Measurements from ENCODE around the gene TTC12.
A peak's percentile ranks its signal among the peaks of the same experiment; 100 is the strongest.

TTC12 gene

DNA sequence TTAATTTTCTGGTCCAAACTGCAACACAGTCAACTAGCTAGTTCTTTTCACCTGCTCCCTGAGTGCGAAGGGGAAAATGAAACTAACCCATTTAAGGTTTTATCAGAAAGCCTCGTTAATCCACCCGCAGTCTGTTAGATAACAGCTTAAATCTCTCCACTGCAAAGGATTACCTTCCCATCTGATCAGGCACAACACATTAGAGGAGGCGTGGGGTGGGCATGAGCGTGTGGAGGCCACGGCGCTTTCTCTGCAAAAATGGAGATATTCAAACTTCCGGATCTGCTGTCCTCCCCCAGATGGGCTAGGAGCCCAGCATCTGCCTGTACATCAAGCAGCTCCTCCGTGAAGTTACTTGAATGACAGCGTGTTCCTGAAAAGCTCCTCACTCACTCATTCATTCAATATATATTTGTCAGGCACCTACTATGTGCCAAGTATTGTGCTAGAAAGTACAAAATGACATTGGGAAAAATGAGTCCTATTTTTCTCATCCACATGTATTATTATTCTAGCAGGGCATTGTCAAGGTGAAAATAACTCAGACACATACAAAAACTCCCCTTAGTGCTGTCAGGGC, 59.7 kb downstream of the TTC12 start:
- DNase-seq (ENCODE audit: low spot score) = no peak

DNA sequence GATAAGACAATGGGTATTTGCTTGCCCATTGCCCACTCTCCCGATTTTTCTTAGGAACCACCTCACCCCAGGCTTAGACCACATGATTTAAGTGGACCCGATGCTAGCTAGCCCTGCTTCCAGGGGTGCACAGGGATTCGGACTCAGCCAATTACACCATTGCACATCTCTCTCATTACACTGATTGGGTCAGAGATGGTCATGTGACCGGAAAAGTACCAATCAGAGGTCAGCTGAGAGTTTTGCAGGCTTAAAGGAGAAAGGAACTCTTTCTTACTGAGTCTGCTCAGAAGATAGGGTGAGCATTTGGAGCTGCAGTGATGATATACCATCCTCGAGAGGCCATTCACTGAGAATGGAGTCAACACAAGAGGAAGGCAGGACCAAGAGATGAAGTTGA, 61.0 kb downstream of the TTC12 start:
- no peak for DNase-seq (ENCODE audit: low spot score)

DNA sequence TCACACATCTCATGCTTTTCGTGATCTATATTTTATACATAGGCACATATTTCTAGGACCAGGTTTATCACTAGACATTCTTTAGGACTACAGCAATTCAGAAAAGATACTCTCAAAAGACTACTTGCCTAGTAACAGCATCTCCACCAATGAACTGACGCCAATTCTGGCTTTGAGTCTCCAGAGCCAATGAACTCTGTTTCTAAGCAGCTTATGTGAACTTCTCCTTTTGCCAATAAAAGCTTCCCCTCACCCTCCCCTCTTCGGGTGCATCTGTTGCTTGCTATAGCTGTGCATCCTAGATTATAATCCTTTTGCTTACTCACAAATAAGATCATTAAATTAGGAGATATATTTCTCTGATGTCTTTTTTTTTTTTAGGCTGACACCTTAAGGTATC, 61.8 kb downstream of the TTC12 start:
- DNase-seq (ENCODE audit: low spot score) = no peak

DNA sequence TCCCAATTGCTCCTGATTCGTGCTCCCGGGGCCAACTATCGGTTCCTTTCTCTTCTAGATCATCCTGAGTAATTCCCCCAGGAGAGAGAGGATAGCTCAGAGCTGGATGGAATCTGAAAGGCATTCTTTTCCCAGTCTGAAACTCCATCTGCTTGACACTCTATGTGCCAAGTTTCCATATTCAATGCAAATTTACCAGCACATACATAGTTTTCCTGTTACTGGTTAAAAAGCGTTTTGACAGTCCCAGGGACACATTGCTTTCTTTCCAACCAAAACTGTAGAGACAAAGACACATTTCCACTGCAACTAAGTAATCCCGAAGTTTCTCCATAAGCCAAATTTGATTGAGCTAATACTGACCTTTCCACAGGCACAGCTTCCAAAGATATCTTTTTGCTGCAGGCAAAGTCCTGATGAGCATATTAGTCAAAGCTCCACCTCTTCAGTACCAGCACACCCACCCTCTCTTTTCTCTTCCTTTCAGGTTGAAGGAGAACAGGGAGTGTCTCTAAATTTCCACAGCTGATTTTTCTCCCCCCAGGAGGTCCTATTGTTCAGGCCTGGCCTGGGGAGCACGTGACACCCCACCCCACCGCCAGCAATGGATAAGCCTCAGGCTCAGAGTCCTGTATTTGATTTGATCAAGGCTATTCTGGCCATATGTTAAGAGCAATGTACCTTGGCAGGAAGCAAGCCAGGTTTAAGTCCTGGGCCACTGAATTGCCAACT, 63.5 kb downstream of the TTC12 start:
- DNase-seq (ENCODE audit: low spot score) = no peak

DNA sequence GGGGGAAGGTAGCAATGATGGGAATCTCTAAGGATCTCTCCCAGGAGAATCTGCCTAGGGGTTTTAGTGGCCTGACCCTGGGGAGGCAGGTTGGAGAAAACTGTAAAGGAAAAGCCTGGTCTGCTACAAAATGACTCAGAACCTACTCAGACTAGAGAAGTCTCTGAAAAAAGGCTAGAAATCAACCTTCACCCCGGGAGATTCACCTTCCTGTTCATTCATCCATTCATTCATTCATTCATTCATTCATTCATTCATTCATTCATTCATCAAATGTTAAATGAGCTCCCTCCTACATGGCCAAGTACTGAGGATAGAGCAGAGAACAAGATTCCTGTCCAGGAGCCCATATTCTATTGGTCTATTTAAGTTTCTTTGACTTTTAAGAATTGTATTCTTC, 64.3 kb downstream of the TTC12 start:
- DNase-seq (ENCODE audit: low spot score) = no peak

DNA sequence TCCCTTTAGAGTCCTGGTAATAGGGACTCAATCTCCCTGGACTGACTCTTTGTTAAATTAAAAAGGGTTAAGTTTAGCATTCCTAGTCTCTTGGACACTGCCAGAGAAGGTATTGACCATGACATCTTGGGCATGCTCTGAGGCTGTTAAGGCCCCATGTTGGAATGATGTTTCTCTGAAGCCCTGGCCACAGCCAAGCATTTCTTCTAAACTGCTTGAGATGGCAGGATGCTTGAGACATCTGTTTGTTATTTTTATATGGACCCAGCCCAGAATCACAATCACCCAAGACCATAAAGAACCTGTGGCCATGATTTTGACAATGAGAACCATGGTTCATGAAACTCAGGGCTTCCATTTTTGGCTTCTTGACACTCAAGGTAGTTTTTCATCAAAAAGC, 67.7 kb downstream of the TTC12 start:
- DNase-seq (ENCODE audit: low spot score) = no peak

DNA sequence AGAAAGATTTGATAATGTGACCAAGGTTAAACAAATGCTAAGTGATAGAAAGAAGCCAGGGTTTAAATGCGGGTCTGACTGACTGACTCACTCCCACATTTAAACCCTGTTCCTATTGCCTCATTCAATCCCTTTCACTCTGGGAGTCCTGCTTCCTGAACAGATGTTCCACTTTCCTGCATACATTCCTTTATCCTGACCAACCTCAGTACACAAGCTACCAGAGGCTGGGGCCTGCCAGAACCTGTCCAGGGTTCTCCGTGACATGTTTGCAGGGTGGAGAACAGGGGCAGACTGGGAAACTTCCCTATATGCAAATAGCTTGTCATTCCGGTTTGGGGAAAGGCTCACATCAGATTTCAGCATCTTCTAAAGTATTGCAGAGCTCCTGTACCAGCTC, 70.2 kb downstream of the TTC12 start:
- peak; percentile 80 for DNase-seq (ENCODE audit: low spot score)

DNA sequence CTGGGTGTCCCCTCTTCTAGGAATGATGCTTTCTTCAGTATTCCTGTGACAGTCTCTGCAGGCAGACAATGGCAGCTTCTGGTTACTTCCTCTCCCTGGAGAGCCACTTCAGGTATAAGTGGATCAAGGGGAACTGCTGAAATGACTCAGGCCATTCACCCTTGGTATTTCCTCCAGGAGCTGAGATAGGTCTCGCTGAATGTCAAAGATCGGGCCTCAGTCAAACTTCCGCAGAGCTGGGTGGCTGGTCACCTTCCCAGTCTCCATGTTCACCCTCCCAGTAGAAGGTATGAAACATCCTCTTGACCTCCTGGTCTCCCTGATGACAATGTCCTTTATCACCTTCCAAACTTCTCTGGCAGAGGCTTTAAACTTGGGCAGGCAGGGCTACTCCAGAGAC, 71.4 kb downstream of the TTC12 start:
- no peak for DNase-seq (ENCODE audit: low spot score)

DNA sequence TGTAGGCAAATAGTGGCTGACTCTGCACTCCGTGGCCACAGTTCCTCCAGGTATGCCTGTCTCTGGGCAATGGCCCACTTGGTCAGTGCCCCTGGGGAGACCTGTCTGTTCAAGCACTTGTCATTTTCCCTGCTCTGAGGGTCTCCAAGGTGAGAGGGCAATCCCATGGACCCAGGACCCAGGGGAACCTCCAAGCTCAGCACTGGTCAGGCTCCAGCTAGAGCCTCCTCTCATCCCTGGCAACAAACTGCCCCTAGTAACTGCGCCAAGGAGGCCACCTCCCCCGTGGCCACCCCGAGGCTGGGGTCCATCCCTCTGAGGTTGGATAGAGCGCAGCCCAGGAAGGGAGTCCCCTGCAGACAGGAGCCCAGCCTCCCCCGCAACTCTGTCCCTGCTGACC, 72.5 kb downstream of the TTC12 start:
- DNase-seq (ENCODE audit: low spot score) = no peak

DNA sequence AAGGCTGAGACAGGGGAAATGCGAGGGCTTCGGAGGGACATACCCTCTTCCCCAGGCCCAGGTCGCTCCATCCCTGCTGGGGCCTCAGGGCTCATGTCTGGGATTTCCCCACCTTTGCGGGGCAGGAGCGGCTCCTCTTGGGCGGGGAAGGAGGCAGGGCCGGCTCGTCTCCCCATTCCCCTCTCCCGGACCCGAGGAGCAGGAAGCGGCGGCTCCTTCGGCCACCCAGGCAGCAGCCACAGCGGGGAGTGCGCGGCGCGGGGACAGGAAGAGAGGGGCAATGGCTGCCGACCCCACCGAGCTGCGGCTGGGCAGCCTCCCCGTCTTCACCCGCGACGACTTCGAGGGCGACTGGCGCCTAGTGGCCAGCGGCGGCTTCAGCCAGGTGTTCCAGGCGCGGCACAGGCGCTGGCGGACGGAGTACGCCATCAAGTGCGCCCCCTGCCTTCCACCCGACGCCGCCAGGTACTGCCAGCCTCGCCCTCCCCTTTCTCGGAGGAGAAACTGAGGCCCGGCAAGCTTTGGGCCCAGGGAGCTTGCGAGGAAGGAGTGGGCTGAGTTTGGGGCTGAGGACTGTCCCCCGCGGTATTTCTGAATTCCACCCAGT, 73.3 kb downstream of the TTC12 start, which contains the start of gene ANKK1:
Gene ANKK1 (plus strand): TSS at position 175 of the 607 bp plus-strand sequence. CDS start 106 bp downstream, at position 281.
- DNase-seq (ENCODE audit: low spot score) = no peak

DNA sequence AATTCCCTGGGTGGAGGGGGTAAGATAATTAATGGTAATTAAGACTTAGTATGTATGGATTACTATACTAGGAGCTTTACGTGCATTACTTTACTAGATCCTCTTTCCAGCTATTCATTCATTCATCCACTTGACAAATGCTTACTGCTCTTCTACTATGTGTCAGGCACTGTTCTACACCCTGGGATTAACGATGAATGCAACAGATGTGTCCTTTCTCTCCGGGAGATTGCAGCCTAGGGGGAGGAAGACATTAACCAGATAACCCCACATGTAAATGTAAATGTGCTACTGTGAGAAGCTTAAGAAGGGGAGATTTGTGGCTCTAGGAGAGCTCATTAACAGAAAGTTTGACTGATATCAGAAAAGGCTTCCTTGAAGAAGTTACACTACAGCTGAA, 74.9 kb downstream of the TTC12 start:
- no peak for DNase-seq (ENCODE audit: low spot score)

DNA sequence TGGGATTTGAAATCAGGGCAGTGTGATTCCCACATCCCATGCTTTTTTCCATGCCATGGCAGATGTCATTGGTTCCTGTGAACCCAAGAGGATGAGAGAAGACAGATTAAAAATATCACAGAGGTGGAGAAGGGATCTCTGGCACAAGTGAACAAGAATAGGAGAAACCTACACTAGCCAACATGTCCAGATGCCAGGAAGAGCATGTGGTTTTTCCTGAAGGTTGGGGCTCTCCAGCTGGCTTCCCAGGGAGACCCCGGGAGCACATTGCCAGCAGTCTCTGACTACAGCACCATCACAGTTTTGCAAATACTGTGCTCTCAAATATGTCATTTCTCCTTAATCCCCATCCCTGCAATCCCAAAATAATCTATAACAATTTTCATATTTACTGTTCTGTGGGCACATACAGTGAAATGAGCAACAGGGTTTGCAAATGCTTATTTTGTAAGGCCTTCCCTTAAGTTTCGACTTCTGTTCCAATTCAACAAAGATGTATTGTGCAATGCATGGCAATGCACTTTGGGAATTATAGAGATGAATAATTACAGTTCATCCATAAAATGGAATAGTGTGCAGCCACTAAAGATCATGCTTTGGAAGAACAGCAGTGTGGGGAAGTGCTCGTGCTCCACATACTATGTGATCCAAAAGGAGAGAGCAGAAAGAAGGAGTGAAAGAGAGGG, 78.0 kb downstream of the TTC12 start:
- DNase-seq (ENCODE audit: low spot score) = no peak

DNA sequence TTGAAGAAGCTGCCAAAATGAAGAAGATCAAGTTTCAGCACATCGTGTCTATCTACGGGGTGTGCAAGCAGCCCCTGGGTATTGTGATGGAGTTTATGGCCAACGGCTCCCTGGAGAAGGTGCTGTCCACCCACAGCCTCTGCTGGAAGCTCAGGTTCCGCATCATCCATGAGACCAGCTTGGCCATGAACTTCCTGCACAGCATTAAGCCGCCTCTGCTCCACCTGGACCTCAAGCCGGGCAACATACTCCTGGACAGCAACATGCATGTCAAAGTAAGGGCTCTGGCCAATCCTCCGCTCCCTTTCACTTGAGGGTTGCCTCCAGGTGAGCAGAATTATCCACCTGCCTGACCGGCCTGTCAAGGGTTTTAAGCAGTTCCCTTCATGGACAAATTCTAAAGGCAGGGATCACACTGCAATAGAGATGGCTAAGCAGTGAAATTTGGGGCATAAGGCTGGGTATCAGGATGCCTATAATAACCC, 79.2 kb downstream of the TTC12 start:
- DNase-seq (ENCODE audit: low spot score) = no peak

DNA sequence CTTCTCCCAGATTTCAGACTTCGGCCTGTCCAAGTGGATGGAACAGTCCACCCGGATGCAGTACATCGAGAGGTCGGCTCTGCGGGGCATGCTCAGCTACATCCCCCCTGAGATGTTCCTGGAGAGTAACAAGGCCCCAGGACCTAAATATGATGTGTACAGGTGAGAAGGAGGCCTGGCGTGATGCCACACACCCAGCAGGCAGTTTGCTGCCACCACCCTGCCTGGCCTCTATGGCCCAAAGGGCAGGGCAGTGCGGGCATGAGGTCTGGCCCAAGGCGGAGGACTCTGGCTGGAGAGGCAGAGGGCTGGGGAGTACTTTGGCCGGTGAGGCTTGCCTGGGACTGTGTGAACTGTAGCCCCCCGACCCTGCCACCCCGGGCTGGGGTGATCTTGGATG, 80.5 kb downstream of the TTC12 start:
- no peak for DNase-seq (ENCODE audit: low spot score)

DNA sequence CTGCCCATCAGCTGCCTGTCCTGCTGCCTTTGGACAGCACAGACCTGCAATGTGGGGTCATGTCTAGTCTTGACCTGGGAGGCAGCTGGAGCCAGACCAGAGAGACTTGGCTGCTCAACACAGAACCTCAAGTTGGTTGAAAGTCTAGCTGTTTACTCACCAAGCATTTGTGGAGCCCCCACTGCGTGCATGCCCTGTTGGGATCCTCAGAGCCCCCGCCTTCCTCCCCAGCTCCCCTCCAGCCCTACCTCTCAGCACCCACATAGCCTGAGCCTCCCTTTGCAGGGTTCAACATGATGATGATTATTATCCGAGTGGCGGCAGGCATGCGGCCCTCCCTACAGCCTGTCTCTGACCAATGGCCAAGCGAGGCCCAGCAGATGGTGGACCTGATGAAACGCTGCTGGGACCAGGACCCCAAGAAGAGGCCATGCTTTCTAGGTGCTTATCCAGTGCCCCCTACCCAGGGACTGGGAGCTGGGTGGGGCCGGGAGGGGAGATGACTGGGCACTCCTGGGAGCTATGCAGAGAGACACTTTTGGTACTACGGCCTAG, 81.5 kb downstream of the TTC12 start:
- DNase-seq (ENCODE audit: low spot score) = no peak

DNA sequence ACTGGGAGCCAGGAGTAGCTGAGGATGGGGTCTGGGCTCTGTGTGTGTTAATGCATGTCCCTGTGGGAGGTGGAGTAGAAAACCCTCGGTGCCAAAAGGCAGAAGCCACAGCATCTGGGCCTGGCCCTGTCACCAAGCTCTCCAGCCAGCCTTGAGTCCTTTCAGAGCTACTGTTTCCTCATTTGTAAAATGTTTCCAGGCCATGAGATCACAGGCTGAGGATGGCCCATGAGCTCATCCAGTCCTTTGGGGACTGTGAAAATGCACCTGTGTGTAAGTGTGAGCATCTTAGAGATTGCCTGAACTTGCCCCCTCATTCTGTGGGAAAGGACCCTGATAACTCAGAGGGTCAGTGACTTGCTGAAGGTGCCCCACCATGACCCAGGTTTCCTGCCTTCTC, 82.3 kb downstream of the TTC12 start:
- no peak for DNase-seq (ENCODE audit: low spot score)

DNA sequence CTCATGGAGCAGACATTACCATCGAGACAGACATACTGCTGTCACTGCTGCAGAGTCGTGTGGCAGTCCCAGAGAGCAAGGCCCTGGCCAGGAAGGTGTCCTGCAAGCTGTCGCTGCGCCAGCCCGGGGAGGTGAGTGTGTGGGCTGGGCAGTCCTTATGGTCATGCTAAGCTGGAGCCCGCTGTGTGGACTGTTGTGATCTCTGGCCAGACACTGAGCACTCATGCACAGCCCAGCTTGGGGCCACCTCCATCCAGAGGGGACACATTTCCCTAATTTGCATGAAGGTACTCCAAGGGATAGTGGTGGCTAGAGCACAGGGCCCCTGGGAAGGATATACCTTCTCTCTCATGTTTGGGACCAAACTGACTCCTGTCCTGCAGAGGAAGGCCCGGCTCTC, 82.8 kb downstream of the TTC12 start:
- DNase-seq (ENCODE audit: low spot score) = no peak

DNA sequence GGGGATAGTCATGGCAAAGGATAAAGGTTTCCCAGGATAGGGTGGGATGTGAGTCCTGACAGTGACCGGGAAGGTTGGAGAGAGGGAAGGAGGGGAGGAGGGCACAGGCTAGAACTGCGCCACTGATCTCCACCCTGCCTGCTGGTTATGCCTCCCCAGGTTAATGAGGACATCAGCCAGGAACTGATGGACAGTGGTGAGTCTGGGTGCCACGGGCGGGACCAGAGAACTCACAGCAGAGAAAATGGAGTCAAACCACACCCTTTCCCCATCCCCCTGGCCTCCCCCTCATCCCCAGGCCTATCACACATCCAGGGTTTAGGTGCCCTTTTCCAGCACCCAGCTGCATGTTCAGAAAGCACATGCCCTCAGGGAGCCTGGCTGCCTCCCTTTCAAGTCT, 83.4 kb downstream of the TTC12 start:
- no peak for DNase-seq (ENCODE audit: low spot score)

DNA sequence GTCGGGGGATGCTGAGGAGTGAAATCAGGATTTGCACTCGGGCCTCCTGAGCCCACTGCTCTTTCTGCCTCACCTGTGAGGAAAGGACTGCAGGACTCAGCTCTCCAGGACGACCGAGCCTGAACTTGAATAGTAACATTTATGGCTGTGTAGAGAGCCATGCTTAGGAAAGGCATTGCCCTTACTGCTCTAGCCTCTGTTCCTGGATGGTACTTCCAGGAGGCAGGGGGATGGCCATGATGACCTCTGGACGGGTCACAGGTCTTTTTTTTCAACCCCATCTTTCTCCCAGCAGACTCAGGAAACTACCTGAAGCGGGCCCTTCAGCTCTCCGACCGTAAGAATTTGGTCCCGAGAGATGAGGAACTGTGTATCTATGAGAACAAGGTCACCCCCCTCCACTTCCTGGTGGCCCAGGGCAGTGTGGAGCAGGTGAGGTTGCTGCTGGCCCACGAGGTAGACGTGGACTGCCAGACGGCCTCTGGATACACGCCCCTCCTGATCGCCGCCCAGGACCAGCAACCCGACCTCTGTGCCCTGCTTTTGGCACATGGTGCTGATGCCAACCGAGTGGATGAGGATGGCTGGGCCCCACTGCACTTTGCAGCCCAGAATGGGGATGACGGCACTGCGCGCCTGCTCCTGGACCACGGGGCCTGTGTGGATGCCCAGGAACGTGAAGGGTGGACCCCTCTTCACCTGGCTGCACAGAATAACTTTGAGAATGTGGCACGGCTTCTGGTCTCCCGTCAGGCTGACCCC, 84.5 kb downstream of the TTC12 start:
- DNase-seq (ENCODE audit: low spot score) = no peak

DNA sequence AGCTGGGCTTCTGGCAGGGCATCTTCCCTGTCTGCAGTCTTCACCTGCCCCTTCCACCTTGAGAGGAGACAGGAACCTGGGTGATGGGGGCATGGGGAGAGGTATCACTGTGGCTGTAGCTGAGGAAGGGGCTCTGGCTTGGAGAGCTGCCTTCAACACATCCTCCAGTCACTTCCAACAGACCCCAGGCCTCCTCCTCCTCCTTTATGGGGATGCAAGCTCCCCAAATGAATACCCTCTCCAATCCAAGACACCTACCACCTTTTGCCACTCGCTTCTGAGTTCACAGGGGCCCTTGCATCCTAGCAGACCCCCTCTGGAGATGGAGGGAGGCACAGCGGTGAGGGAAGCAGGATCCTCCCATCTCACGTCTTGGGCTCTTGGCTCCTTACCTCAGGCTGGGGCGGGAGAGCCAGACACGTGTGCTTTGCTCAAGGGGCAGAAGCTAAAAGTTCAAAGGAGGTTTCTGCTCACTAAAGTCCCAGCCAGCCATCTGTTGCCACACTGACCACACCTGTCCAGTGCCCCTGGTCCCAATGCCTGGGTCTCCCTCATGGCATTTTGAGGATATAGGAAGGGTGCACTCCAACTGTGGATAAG, 86.3 kb downstream of the TTC12 start:
- DNase-seq (ENCODE audit: low spot score) = no peak

DNA sequence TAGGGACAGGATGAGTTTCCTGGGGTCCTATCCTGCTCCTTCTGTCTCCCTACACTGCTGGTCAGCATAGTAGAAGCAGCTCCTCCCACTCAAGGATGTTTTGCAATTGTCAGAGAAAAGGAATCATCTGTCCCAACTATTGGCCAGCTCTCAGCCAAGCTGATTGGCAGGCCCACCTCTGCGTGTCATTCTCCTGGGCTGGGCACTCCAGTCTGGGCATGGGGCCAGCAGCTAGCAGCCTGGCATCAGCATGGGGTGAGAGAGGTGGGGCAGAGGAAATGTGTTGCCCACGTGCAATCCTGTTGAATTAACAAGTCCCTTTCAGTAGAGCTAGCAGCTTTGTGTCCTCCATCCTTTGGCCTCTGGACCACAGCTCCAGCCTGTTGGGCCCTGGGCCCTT, 87.3 kb downstream of the TTC12 start:
- no peak for DNase-seq (ENCODE audit: low spot score)
